Nephron progenitor cell (in vitro differentiated cells): ENCODE results near the gene PSMD11.
"Not testable (repeated sequence)": the region's sequence is repeated elsewhere in the genome, so short reads cannot be mapped to it uniquely, and the experiment has no call there.

Experiments used
- DNase-seq: peaks from one replicate; pipeline ENCODE4 v3.0.0; 2021
- H3K27ac Mint-ChIP-seq: 2 replicates; pipeline ENCODE4 v1.8.0; 2021; ENCODE audit warnings: mild to moderate bottlenecking, moderate library complexity, mixed read lengths
- H3K27me3 Mint-ChIP-seq: 2 replicates; pipeline ENCODE4 v1.8.0; 2021; ENCODE audit warnings: mild to moderate bottlenecking, low read depth, mixed read lengths; ENCODE audit not compliant: poor library complexity
- H3K36me3 Mint-ChIP-seq: 2 replicates; pipeline ENCODE4 v1.8.0; 2021; ENCODE audit warnings: low read depth, mixed read lengths
- H3K4me1 Mint-ChIP-seq: 2 replicates; pipeline ENCODE4 v1.8.0; 2021; ENCODE audit warnings: mixed read lengths
- H3K4me3 Mint-ChIP-seq: 2 replicates; pipeline ENCODE4 v1.8.0; 2021; ENCODE audit warnings: mild to moderate bottlenecking, moderate library complexity, mixed read lengths
- H3K9me3 Mint-ChIP-seq: 2 replicates; pipeline ENCODE4 v1.8.0; 2021; ENCODE audit warnings: mild to moderate bottlenecking, moderate library complexity, mixed read lengths
- TF ChIP-seq, protein P1 (sequence below): fragments of 200-600 bp; sonication (generic); IDR thresholded peaks from 2 replicates; pipeline ENCODE4 v1.5.0; 2021; ENCODE audit warnings: antibody characterized with exemption

PSMD11 gene

GRCh38 chr17:32445971-32446370 lies 1.7 kb downstream of the PSMD11 start:
- Mint-ChIP-seq H3K36me3 (peaks cover 28% of the 10 kb centered on the region), H3K27me3 (peaks cover 16% of the 10 kb centered on the region), H3K9me3 (peaks cover 7% of the 10 kb centered on the region), H3K27ac (no peak overlapping the region), H3K4me1 (peaks cover 25% of the 10 kb centered on the region), H3K4me3 (peak overlapping the region; percentile 96)
- no peak for DNase-seq
- TF ChIP-seq, protein P1, sequence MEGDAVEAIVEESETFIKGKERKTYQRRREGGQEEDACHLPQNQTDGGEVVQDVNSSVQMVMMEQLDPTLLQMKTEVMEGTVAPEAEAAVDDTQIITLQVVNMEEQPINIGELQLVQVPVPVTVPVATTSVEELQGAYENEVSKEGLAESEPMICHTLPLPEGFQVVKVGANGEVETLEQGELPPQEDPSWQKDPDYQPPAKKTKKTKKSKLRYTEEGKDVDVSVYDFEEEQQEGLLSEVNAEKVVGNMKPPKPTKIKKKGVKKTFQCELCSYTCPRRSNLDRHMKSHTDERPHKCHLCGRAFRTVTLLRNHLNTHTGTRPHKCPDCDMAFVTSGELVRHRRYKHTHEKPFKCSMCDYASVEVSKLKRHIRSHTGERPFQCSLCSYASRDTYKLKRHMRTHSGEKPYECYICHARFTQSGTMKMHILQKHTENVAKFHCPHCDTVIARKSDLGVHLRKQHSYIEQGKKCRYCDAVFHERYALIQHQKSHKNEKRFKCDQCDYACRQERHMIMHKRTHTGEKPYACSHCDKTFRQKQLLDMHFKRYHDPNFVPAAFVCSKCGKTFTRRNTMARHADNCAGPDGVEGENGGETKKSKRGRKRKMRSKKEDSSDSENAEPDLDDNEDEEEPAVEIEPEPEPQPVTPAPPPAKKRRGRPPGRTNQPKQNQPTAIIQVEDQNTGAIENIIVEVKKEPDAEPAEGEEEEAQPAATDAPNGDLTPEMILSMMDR: no peak

- Mint-ChIP-seq H3K9me3 (peaks cover 7% of the 10 kb centered on the region), H3K27ac (peak overlapping the region; percentile 70), H3K4me3 (peak overlapping the region; percentile 96), H3K27me3 (peaks cover 11% of the 10 kb centered on the region), H3K4me1 (peaks cover 25% of the 10 kb centered on the region), H3K36me3 (peaks cover 35% of the 10 kb centered on the region)
- DNase-seq: no peak
- TF ChIP-seq, protein P1: no peak
Measured at GRCh38 chr17:32446949-32447348, 2.6 kb downstream of the PSMD11 start.

DNA sequence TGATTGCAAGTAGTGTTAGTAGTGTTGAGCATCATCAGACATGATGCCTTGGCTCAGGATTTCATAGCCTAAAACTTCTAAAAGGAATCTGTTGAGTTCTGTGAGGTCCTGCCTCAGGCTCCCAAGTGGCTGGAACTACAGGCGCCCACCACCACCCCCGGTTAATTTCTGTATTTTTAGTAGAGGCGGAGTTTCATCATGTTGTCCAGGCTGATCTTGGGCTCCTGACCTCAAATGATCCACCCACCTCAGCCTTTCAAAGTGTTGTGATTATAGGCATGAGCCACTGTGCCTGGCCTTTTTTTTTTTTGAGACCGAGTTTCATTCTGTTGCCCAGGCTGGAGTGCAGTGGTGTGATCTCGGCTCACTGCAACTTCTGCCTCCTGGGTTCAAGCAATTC lies 5.7 kb downstream of the PSMD11 start:
- Mint-ChIP-seq H3K27ac (no peak overlapping the region), H3K36me3 (peaks cover 64% of the 10 kb centered on the region), H3K27me3 (no peaks in the 10 kb centered on the region), H3K4me1 (peaks cover 24% of the 10 kb centered on the region), H3K4me3 (no peak overlapping the region), H3K9me3 (no peaks in the 10 kb centered on the region)
- DNase-seq: no peak
- TF ChIP-seq, protein P1: no peak

GRCh38 chr17:32450379-32450778 lies 6.1 kb downstream of the PSMD11 start:
- not testable (repeated sequence) for H3K27me3 Mint-ChIP-seq, DNase-seq, H3K9me3 Mint-ChIP-seq, H3K4me3 Mint-ChIP-seq
- H3K27ac Mint-ChIP-seq: peak overlapping the region; percentile 78
- H3K4me1 Mint-ChIP-seq: peaks cover 20% of the 10 kb centered on the region
- peaks cover 69% of the 10 kb centered on the region for H3K36me3 Mint-ChIP-seq

DNA sequence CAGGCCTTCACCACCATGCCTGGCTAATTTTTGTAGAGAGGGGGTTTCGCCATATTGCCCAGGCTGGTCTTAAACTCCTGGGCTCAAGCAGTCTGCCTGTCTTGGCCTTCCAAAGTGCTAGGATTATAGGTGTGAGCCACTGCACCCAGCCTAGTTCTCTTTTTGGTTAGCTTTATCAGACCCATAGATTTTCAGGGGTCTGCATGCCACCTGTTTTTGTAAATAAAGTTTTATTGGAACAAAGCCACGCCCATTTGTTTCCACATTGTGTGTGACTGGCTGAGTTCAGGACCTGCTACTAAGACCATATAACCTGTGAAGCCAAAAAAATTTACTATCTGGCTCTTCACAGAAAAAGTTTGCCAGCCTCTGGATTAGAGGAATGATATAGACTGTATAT lies 7.6 kb downstream of the PSMD11 start:
- no peak overlapping the region for H3K27ac Mint-ChIP-seq
- H3K4me1 Mint-ChIP-seq: peaks cover 5% of the 10 kb centered on the region
- H3K4me3 Mint-ChIP-seq: no peak overlapping the region
- H3K36me3 Mint-ChIP-seq: peaks cover 75% of the 10 kb centered on the region
- no peaks in the 10 kb centered on the region for H3K27me3 Mint-ChIP-seq
- TF ChIP-seq, protein P1: no peak
- DNase-seq: no peak
- H3K9me3 Mint-ChIP-seq: no peaks in the 10 kb centered on the region

DNA sequence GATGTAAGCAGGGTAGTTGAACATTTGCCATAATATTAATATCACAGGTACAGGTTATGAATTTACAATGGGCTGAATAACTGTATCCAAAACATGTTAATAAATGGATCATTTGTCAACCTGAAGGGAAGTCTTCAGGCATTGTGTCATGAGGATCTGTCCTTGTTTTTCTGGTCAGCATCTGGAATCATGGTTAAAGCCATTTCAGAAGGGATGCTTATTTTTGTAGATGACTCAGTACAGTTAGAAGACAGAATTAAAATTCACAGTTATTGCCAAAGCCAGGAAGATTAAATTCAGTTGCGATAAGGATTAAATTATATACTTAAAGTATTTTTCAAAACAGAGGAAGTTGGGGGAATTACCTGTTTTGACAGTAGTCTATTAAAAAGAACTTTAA lies 8.0 kb downstream of the PSMD11 start:
- Mint-ChIP-seq H3K27me3 (no peaks in the 10 kb centered on the region), H3K9me3 (no peaks in the 10 kb centered on the region), H3K36me3 (peaks cover 75% of the 10 kb centered on the region), H3K4me1 (peaks cover 1% of the 10 kb centered on the region), H3K4me3 (no peak overlapping the region), H3K27ac (no peak overlapping the region)
- DNase-seq: no peak
- TF ChIP-seq, protein P1: no peak
